Immature natural killer cell (primary cell): ENCODE results near the gene GRM8. TPM values are rescaled to one million over a fixed set of nuclear protein-coding genes. Genes with fewer than 3 reads are reported as not detected.
"Not testable (repeated sequence)": the region's sequence is repeated elsewhere in the genome, so short reads cannot be mapped to it uniquely, and the experiment has no call there.

Source experiments
- DNase-seq, 3 donors: peaks; one replicate each; pipeline ENCODE4 v3.0.0; 2022; ENCODE audit warnings: mixed read lengths in 1 of 3
- H3K27ac Mint-ChIP-seq, 6 donors: one replicate each; pipeline ENCODE4 v1.8.0; 2020; ENCODE audit warnings: mixed read lengths in 6 of 6, mild to moderate bottlenecking in 5 of 6, inconsistent platforms in 4 of 6, moderate library complexity in 3 of 6
- H3K27me3 Mint-ChIP-seq, 3 donors: one replicate each; pipeline ENCODE4 v1.8.0; 2020 to 2021; ENCODE audit warnings: low read depth in 3 of 3, mild to moderate bottlenecking in 3 of 3, mixed read lengths in 3 of 3, moderate library complexity in 3 of 3, inconsistent platforms in 1 of 3
- H3K36me3 Mint-ChIP-seq, 3 donors: one replicate each; pipeline ENCODE4 v1.8.0; 2020; ENCODE audit warnings: mixed read lengths in 3 of 3, inconsistent platforms in 2 of 3, mild to moderate bottlenecking in 2 of 3
- H3K4me1 Mint-ChIP-seq, 2 donors: one replicate each; pipeline ENCODE4 v1.8.0; 2020; ENCODE audit warnings: inconsistent platforms in 2 of 2, mild to moderate bottlenecking in 2 of 2, mixed read lengths in 2 of 2, moderate library complexity in 1 of 2
- H3K4me3 Mint-ChIP-seq, 5 donors: one replicate each; pipeline ENCODE4 v1.8.0; 2020; ENCODE audit warnings: mild to moderate bottlenecking in 5 of 5, mixed read lengths in 5 of 5, inconsistent platforms in 3 of 5, moderate library complexity in 3 of 5
- H3K9me3 Mint-ChIP-seq, 6 donors: one replicate each; pipeline ENCODE4 v1.8.0; 2020; ENCODE audit warnings: mild to moderate bottlenecking in 6 of 6, mixed read lengths in 6 of 6, inconsistent platforms in 4 of 6, moderate library complexity in 3 of 6
- polyA plus RNA-seq, 3 donors: library from polyadenylated mRNA; unstranded; fragments of 300-500 nt; fragmentation: Illumina TruSeq; gene quantifications; one replicate each; pipeline ENCODE4 v1.2.3, GENCODE V29; 2021

The GRM8 gene
- polyA plus RNA-seq, 3 donors from 2014 or later = not detected

DNA sequence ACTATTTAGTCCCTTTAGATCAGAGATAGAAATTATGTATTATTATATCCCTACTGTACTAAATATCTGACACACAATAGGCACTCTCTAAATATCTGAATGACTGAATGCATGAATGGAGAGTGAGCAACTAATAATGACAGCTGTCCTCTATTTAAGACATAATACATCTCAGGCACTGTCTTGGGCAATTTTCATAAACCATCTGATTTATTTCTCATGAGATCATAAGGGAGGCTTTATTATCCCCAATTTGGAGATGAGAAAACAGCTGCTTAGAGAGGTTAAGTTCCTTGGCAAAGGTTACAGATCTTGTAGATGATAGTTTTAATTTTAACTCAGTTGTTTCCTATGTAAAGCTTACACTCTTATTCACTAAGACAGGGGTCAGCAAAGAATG lies 570.6 kb downstream of the GRM8 start:
- H3K27ac Mint-ChIP-seq = no peak overlapping the region
- no peak overlapping the region for H3K4me3 Mint-ChIP-seq
- no peaks in the 10 kb centered on the region for H3K36me3 Mint-ChIP-seq
- DNase-seq = no peak
- no peaks in the 10 kb centered on the region for H3K4me1 Mint-ChIP-seq
- peaks cover 0 to 8% (median 2%) of the 10 kb centered on the region in 6 donors for H3K9me3 Mint-ChIP-seq
- H3K27me3 Mint-ChIP-seq = no peaks in the 10 kb centered on the region

DNA sequence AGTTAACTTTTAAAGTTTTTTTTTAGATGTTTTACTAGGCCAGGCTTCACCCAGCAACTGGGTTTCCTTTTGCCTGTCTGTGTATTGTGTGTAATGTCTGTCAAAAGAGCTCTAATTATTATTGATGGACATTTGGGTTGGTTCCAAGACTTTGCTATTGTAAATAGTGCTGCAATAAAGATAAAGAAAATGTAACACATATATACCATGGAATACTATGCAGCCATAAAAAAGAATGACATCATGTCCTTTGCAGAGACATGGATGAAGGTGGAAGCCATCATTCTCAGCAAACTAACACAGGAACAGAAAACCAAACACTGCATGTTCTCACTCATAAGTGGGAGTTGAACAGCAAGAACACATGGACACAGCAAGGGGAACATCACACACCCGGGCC lies 584.0 kb downstream of the GRM8 start:
- not testable (repeated sequence) for H3K27me3 Mint-ChIP-seq, H3K4me1 Mint-ChIP-seq, H3K4me3 Mint-ChIP-seq, DNase-seq, H3K36me3 Mint-ChIP-seq, H3K27ac Mint-ChIP-seq
- H3K9me3 Mint-ChIP-seq = peaks cover 0 to 12% (median 3%) of the 10 kb centered on the region in 6 donors

DNA sequence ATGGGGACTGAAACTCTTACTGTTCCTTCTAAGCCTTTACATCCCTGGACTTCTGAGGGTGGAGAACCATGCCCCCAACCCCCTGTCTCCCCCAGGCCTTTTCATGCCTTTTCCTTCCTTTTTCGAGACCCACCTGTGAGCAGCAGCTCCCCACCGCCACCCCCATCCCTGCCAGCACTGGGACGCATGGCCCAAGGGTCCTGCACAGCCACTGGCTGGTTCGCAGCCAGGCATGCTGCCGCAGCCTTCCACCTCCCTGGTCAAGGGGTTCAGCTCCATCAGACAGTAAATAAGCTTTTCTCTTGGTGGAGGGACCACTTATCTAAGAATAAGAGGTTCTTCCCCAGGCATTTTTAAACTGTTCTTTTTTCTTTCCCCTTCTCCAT lies 584.4 kb downstream of the GRM8 start:
- no peak overlapping the region for H3K27ac Mint-ChIP-seq
- H3K27me3 Mint-ChIP-seq = peaks cover 0 to 2% (median 0%) of the 10 kb centered on the region in 3 donors
- no peak overlapping the region for H3K4me3 Mint-ChIP-seq
- no peaks in the 10 kb centered on the region for H3K4me1 Mint-ChIP-seq
- peaks cover 0 to 16% (median 4%) of the 10 kb centered on the region in 6 donors for H3K9me3 Mint-ChIP-seq
- DNase-seq = no peak
- no peaks in the 10 kb centered on the region for H3K36me3 Mint-ChIP-seq

DNA sequence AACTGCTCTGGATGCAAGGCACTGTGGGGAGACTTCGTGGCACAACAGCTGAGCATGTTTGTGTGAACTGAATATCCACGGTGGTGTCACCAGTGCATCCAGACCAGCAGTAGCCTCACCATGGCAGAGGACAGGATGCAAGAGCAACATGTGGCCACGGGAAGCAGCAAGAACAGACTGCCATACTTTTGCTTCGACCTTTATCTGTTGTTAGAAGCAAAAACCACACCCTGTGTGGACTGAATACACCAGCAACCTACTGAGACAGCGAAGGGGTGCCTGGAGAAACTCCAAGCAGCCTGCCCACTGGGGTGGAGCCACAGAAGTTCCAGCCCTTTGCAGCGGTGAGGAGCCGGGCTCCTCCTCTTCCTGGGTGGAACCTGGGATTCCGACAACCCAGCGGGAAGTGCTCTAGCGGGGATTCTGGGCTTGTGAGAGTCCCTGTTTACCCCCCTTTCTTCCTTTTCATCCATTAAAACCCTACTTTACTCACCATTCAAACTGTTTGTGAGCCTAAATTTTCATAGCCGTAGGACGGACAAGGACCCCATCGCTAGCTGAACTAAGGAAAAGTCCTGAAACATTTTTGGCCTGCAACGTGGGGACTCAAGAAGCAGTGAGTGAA lies 584.9 kb downstream of the GRM8 start:
- no peak overlapping the region for H3K4me3 Mint-ChIP-seq
- no peaks in the 10 kb centered on the region for H3K4me1 Mint-ChIP-seq
- H3K27ac Mint-ChIP-seq = no peak overlapping the region
- peaks cover 0 to 2% (median 0%) of the 10 kb centered on the region in 3 donors for H3K27me3 Mint-ChIP-seq
- H3K9me3 Mint-ChIP-seq = peaks cover 0 to 18% (median 4%) of the 10 kb centered on the region in 6 donors
- H3K36me3 Mint-ChIP-seq = no peaks in the 10 kb centered on the region
- no peak for DNase-seq

DNA sequence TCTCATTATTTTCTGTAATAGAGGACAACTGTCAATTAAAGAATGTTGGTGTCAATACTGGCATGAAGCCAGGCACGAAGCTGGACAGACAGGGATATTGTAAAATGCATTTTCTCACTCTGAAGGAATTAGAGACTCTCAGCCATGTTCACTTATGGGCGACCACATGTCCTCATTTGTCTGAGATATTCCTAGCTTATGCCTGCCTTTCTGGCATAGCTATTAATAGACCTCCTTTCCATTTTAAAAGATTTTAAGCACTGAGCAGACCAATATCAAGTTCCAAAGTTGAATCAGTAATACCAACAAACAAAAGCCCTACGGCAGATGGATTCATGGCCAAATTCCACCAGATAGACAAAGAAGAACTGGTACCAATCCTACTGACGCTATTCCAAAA lies 589.9 kb downstream of the GRM8 start:
- no peak for DNase-seq
- Mint-ChIP-seq H3K4me1 (no peaks in the 10 kb centered on the region), H3K4me3 (no peak overlapping the region), H3K27ac (no peak overlapping the region), H3K27me3 (peaks cover 0 to 2% (median under 1%) of the 10 kb centered on the region in 3 donors), H3K36me3 (no peaks in the 10 kb centered on the region), H3K9me3 (peaks cover 2 to 29% (median 4%) of the 10 kb centered on the region in 6 donors)

DNA sequence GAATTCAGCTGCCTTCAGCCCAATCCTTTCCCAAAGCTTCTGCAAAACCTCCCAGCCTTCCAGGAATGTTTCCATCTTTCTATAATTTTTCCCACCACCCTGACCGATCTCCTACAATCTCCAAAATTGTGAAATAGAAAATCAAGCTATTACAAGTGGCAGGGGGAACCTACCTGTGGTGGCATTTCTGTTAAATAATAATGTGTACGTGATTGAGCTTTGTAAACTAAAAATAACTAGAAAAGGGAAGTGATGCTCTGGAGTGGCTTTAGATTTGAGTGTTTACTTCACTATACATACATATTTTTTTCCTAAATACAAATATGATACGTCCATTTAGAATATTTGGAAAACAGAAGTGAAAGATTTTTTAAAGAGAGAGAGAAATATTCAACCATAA lies 593.6 kb downstream of the GRM8 start:
- no peaks in the 10 kb centered on the region for H3K4me1 Mint-ChIP-seq
- H3K4me3 Mint-ChIP-seq = no peak overlapping the region
- peaks cover 2 to 29% (median 4%) of the 10 kb centered on the region in 6 donors for H3K9me3 Mint-ChIP-seq
- no peak for DNase-seq
- peaks cover 0 to 2% (median 1%) of the 10 kb centered on the region in 3 donors for H3K27me3 Mint-ChIP-seq
- H3K27ac Mint-ChIP-seq = no peak overlapping the region
- H3K36me3 Mint-ChIP-seq = no peaks in the 10 kb centered on the region

DNA sequence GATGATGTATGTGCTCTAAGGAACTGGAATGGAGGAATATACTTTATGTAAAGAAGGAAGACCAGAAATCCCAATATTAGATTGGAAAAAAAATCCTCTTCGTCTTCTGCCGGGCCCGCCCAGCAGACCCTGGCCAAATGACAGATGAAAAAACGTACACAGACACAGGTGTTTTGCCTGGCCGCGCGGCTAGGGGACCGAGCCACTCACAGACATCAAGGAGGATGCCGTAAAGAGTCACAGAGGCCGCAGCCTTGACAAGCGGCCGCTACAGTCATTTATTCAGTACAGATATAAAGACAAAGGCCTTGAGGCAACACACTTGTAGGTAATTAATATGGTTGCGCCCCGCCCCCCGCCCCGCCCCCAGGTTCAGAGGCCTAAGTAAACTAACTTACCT lies 594.1 kb downstream of the GRM8 start:
- peaks cover under 1 to 25% (median 5%) of the 10 kb centered on the region in 6 donors for H3K9me3 Mint-ChIP-seq
- H3K27me3 Mint-ChIP-seq = peaks cover 0 to 2% (median 1%) of the 10 kb centered on the region in 3 donors
- no peaks in the 10 kb centered on the region for H3K4me1 Mint-ChIP-seq
- no peak overlapping the region for H3K4me3 Mint-ChIP-seq
- no peak overlapping the region for H3K27ac Mint-ChIP-seq
- H3K36me3 Mint-ChIP-seq = no peaks in the 10 kb centered on the region
- DNase-seq = no peak

DNA sequence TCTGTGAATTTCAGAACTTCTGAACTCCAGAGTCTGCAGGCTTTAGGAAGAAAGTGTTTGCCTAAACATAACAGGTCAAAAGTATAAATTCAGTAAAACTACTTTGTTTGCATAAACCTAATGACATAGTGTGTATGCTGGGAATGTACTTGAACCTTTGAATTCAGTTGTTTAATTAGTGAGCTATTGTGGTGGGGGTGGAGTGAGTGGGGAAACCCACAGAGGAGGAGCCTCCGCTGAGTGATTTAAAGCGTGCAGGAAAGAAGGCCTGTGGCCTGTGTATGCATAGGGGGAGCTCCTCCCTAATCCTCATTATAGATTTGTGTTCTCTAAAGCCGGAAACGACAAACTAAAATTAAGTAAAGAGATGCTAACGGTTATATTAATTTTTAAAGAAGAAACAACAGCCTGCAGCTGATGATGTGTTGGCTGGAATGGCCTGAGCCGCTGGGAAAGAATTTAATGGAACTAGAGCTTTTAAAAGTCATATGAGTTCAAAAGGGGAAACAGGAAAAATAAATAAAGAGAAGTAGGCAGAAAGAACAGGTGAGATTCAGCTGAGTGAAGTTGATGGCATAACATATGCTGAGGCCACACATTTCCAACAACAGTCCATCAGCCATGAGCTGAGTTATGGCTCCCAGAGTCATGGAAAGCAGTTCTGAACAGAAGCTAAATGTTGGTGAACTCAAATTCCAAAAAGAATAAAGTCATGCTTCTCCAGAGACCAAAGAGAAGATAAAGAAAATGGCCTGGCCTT lies 595.0 kb downstream of the GRM8 start:
- H3K4me3 Mint-ChIP-seq = no peak overlapping the region
- no peaks in the 10 kb centered on the region for H3K36me3 Mint-ChIP-seq
- no peak overlapping the region for H3K27ac Mint-ChIP-seq
- H3K9me3 Mint-ChIP-seq = peaks cover 0 to 20% (median 5%) of the 10 kb centered on the region in 6 donors
- no peaks in the 10 kb centered on the region for H3K4me1 Mint-ChIP-seq
- peaks cover 0 to 2% (median 1%) of the 10 kb centered on the region in 3 donors for H3K27me3 Mint-ChIP-seq
- no peak for DNase-seq

DNA sequence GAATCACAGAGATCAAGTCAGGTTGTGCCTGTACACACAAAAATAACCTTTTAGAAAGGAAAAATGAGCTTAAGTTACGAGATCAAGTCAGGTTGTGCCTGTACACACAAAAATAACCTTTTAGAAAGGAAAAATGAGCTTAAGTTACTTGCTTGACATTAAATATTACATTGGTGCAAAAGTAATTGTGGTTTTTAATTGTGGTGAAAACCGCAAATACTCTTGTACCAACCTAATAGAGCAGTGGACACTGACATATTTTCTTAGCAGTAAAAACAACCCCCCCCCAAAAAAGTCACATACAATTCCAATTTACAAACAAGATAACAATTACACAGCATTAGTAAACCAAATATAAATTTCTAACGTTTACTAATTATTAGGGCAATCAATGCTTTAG lies 595.6 kb downstream of the GRM8 start:
- Mint-ChIP-seq H3K36me3 (no peaks in the 10 kb centered on the region), H3K4me3 (no peak overlapping the region), H3K4me1 (no peaks in the 10 kb centered on the region), H3K27ac (no peak overlapping the region), H3K27me3 (peaks cover 0 to 2% (median 1%) of the 10 kb centered on the region in 3 donors), H3K9me3 (peaks cover 0 to 16% (median 6%) of the 10 kb centered on the region in 6 donors)
- no peak for DNase-seq

DNA sequence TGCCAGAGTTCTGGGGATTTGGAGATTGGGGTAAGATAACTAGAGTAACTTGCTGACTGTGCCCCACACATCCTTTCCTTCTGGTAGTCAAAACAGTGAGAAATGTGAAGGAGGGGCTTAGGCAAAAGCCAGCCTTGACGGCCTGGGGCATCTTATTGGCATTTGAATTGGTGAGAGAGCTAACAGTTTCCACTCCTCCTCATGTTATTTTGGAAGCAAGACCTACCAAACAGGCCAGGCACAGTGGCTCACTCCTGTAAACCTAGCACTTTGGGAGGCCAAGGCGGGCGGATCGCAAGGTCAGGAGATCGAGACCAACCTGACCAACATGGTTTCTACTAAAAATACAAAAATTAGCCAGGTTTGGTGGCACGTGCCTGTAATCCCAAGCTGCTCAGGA lies 596.6 kb downstream of the GRM8 start:
- H3K4me1 Mint-ChIP-seq = no peaks in the 10 kb centered on the region
- H3K27me3 Mint-ChIP-seq = peaks cover 0 to 2% (median 1%) of the 10 kb centered on the region in 3 donors
- H3K36me3 Mint-ChIP-seq = no peaks in the 10 kb centered on the region
- H3K9me3 Mint-ChIP-seq = peaks cover 0 to 20% (median 9%) of the 10 kb centered on the region in 6 donors
- no peak overlapping the region for H3K4me3 Mint-ChIP-seq
- no peak for DNase-seq
- no peak overlapping the region for H3K27ac Mint-ChIP-seq

DNA sequence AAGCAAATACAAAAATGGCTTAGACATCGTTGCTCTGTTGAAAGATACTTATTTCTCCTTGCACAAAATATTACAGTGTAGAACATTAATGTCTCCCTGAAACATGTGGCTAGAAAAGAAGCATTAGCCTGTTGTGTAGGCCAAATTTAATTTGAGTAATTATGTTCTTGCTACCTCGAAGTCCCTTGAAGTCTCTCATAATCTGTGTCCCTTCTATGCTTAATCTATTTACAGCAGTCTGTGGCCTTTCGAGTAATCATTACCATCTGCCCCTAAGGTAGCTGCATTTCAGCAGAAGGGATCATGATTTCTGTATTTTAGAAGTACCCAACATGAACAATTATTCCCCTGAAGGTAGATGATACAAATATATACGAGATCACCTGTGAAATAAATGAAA lies 615.2 kb downstream of the GRM8 start:
- Mint-ChIP-seq H3K4me1 (no peaks in the 10 kb centered on the region), H3K36me3 (no peaks in the 10 kb centered on the region), H3K27me3 (no peaks in the 10 kb centered on the region), H3K27ac (no peak overlapping the region), H3K4me3 (no peak overlapping the region), H3K9me3 (peaks cover 0 to 20% (median 3%) of the 10 kb centered on the region in 6 donors)
- no peak for DNase-seq

DNA sequence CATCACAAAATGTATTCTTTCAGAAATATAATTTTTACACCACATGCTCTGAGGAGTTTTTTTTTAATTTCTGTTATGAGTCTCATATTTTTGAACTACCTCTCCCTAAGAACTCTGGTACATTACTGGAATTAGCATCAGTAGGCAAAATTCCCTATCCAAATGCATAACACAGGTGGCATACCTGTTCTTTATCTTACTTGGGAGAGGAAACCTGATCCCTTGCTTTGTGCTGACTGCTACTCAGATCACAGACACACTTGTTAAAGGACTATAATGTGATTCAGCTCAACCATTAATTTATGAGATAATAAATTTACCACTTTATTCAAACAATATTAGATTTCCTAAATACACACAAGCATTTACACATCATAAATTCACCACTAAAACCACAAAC lies 617.2 kb downstream of the GRM8 start:
- peaks cover 1 to 11% (median 5%) of the 10 kb centered on the region in 6 donors for H3K9me3 Mint-ChIP-seq
- H3K4me3 Mint-ChIP-seq = no peak overlapping the region
- H3K4me1 Mint-ChIP-seq = no peaks in the 10 kb centered on the region
- no peaks in the 10 kb centered on the region for H3K36me3 Mint-ChIP-seq
- no peak for DNase-seq
- H3K27ac Mint-ChIP-seq = no peak overlapping the region
- H3K27me3 Mint-ChIP-seq = no peaks in the 10 kb centered on the region

DNA sequence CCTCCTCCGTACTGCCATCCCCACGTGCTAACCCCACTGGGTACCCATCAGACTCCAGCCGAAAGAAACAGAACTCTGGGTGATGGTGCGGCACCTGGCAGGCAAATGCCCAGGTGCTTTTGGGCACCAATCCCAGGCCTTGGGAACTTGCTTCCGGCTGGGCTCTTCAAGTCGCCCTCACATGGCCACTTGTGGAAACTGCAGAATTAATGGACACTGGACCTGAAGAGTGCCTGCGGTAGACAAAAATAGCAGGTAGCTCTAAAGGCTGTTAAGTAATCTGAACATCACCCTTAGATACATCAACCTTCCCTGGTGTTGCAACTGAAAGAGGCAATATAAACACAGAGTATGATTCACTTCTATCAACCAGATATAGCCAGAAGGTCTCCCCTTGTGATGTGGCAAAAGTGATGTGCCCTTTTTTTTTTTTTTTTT lies 644.4 kb downstream of the GRM8 start:
- Mint-ChIP-seq H3K27ac (no peak overlapping the region), H3K36me3 (no peaks in the 10 kb centered on the region), H3K9me3 (peaks cover 0 to 7% (median 5%) of the 10 kb centered on the region in 6 donors), H3K27me3 (peaks cover 0 to 2% (median 0%) of the 10 kb centered on the region in 3 donors), H3K4me3 (no peak overlapping the region), H3K4me1 (no peaks in the 10 kb centered on the region)
- DNase-seq = no peak

DNA sequence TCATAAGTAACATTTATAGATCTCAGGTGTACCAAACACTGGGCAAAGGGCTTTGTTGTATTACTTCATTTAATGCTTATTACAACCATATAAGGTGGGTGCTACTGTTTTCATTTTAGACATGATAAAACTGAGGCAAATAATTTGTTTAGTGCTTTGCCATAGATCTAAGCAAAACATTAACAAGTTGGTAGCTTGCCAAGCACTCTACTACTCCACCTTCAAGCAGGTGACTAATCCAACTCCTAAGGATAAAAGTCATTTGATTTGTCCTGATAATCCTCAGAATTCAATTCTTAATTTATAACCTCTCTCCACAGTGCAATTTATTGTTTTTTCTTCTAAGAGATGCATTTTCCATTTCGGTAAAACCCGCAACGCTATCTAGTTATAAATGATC lies 646.4 kb downstream of the GRM8 start:
- Mint-ChIP-seq H3K27ac (no peak overlapping the region), H3K9me3 (peaks cover 0 to 7% (median 0%) of the 10 kb centered on the region in 6 donors), H3K4me3 (no peak overlapping the region), H3K27me3 (peaks cover 0 to 2% (median 0%) of the 10 kb centered on the region in 3 donors), H3K36me3 (no peaks in the 10 kb centered on the region), H3K4me1 (no peaks in the 10 kb centered on the region)
- no peak for DNase-seq
